Chondrocyte (in vitro differentiated cells): ENCODE data around the gene TMEM255B. TPM values are rescaled to one million over a fixed set of nuclear protein-coding genes. Genes with fewer than 3 reads are reported as not detected.
A peak's percentile ranks its signal among the peaks of the same experiment; 100 is the strongest.

ENCODE experiments used
- DNase-seq: peaks from one replicate; pipeline ENCODE4 v3.0.0; 2021; ENCODE audit warnings: mixed read lengths, low spot score
- H3K27ac Mint-ChIP-seq: one replicate; pipeline ENCODE4 v1.8.0; 2021; ENCODE audit warnings: mild to moderate bottlenecking, moderate library complexity, mixed read lengths; ENCODE audit not compliant: unreplicated experiment
- H3K27me3 Mint-ChIP-seq: 2 replicates; pipeline ENCODE4 v1.8.0; 2021; ENCODE audit warnings: low read depth, mixed read lengths
- H3K36me3 Mint-ChIP-seq: 2 replicates; pipeline ENCODE4 v1.8.0; 2021; ENCODE audit warnings: low read depth, mixed read lengths
- H3K4me1 Mint-ChIP-seq: 2 replicates; pipeline ENCODE4 v1.8.0; 2021; ENCODE audit warnings: low read depth, mild to moderate bottlenecking, mixed read lengths
- H3K4me3 Mint-ChIP-seq: one replicate; pipeline ENCODE4 v1.8.0; 2021; ENCODE audit warnings: mild to moderate bottlenecking, moderate library complexity, mixed read lengths; ENCODE audit not compliant: unreplicated experiment
- H3K9me3 Mint-ChIP-seq: 2 replicates; pipeline ENCODE4 v1.8.0; 2021; ENCODE audit warnings: low read depth, mixed read lengths
- CTCF ChIP-seq: fragments of 200-600 bp; sonication (generic); IDR thresholded peaks from 2 replicates; pipeline ENCODE4 v1.5.0; 2021; ENCODE audit warnings: antibody characterized with exemption, mild to moderate bottlenecking, moderate library complexity
- total RNA-seq: library from RNA; stranded (reverse); gene quantifications from 3 replicates; pipeline ENCODE4 v1.2.1, GENCODE V29; 2021

TMEM255B gene
- total RNA-seq, 1 donor from 2014 or later = 5.2 TPM

GRCh38 chr13:113747291-113747833 is 11.7 kb upstream of the TMEM255B start:
- H3K9me3 Mint-ChIP-seq = no peaks in the 10 kb centered on the region
- H3K4me1 Mint-ChIP-seq = no peaks in the 10 kb centered on the region
- H3K27me3 Mint-ChIP-seq = no peaks in the 10 kb centered on the region
- H3K27ac Mint-ChIP-seq = no peak overlapping the region
- TF ChIP-seq CTCF = no peak
- no peaks in the 10 kb centered on the region for H3K36me3 Mint-ChIP-seq
- no peak overlapping the region for H3K4me3 Mint-ChIP-seq
- peak; percentile 79 for DNase-seq

- H3K4me1 Mint-ChIP-seq = no peaks in the 10 kb centered on the region
- DNase-seq = peak; percentile 80
- peaks cover 5% of the 10 kb centered on the region for H3K27me3 Mint-ChIP-seq
- H3K27ac Mint-ChIP-seq = no peak overlapping the region
- TF ChIP-seq CTCF = no peak
- H3K4me3 Mint-ChIP-seq = no peak overlapping the region
- H3K36me3 Mint-ChIP-seq = no peaks in the 10 kb centered on the region
- H3K9me3 Mint-ChIP-seq = no peaks in the 10 kb centered on the region
Measured at GRCh38 chr13:113748101-113748861, 10.7 kb upstream of the TMEM255B start.

- no peak for TF ChIP-seq CTCF
- Mint-ChIP-seq H3K9me3 (no peaks in the 10 kb centered on the region), H3K27ac (no peak overlapping the region), H3K4me3 (no peak overlapping the region), H3K27me3 (peaks cover 9% of the 10 kb centered on the region), H3K36me3 (no peaks in the 10 kb centered on the region), H3K4me1 (no peaks in the 10 kb centered on the region)
- DNase-seq = no peak
Measured at GRCh38 chr13:113748862-113749451, 10.1 kb upstream of the TMEM255B start.

GRCh38 chr13:113749507-113749906 is 9.5 kb upstream of the TMEM255B start:
- DNase-seq = no peak
- Mint-ChIP-seq H3K4me3 (no peak overlapping the region), H3K27me3 (peaks cover 13% of the 10 kb centered on the region), H3K4me1 (no peaks in the 10 kb centered on the region), H3K27ac (no peak overlapping the region), H3K36me3 (no peaks in the 10 kb centered on the region), H3K9me3 (no peaks in the 10 kb centered on the region)
- no peak for TF ChIP-seq CTCF

- Mint-ChIP-seq H3K4me3 (no peak overlapping the region), H3K4me1 (no peaks in the 10 kb centered on the region), H3K27ac (no peak overlapping the region), H3K36me3 (no peaks in the 10 kb centered on the region), H3K27me3 (peaks cover 18% of the 10 kb centered on the region), H3K9me3 (no peaks in the 10 kb centered on the region)
- no peak for TF ChIP-seq CTCF
- DNase-seq = no peak
Measured at GRCh38 chr13:113749967-113750366, 9.1 kb upstream of the TMEM255B start.
